RWPE2 (cell line): Measurements from ENCODE around the gene ZSWIM3.

Experiments used
- ATAC-seq: fragments of 200-7000 bp; cut with Tn5 transposase; 3 replicates; pipeline ENCODE4 v1.9.1; 2021; ENCODE audit warnings: low read depth
- DNase-seq: peaks from one replicate; pipeline ENCODE4 v3.0.0-alpha.2; 2020; ENCODE audit warnings: low spot score
- H3K27ac ChIP-seq: fragments of 450-650 bp; 2 replicates; pipeline ENCODE4 v1.5.1; 2017; ENCODE audit warnings: mild to moderate bottlenecking; ENCODE audit not compliant: poor library complexity, severe bottlenecking
- H3K27me3 ChIP-seq: fragments of 250-450 bp; sonication (Bioruptor Pico); 2 replicates; pipeline ENCODE4 v1.5.1; 2021; ENCODE audit warnings: mild to moderate bottlenecking, moderate library complexity; ENCODE audit not compliant: insufficient read depth, poor library complexity, severe bottlenecking
- H3K36me3 ChIP-seq: fragments of 250-450 bp; sonication (Bioruptor Pico); 2 replicates; pipeline ENCODE4 v1.5.1; 2020; ENCODE audit warnings: low read depth, mild to moderate bottlenecking, moderate library complexity
- H3K4me1 ChIP-seq: fragments of 250-450 bp; sonication (Bioruptor Pico); 2 replicates; pipeline ENCODE4 v1.5.1; 2021; ENCODE audit warnings: mild to moderate bottlenecking, moderate library complexity; ENCODE audit not compliant: insufficient read depth, poor library complexity, severe bottlenecking
- H3K4me3 ChIP-seq: fragments of 250-450 bp; sonication (Bioruptor Pico); 2 replicates; pipeline ENCODE4 v1.5.1; 2021; ENCODE audit warnings: mild to moderate bottlenecking, moderate library complexity; ENCODE audit not compliant: severe bottlenecking
- H3K9me3 ChIP-seq: fragments of 250-450 bp; sonication (Bioruptor Pico); 2 replicates; pipeline ENCODE4 v1.5.1; 2021; ENCODE audit warnings: mild to moderate bottlenecking, moderate library complexity; ENCODE audit not compliant: severe bottlenecking
- TF ChIP-seq, protein P1 (sequence below): fragments of 450-650 bp; IDR thresholded peaks from one replicate; pipeline ENCODE4 v1.5.1; 2017; ENCODE audit warnings: mild to moderate bottlenecking, moderate library complexity; ENCODE audit not compliant: poor library complexity, severe bottlenecking

The ZSWIM3 gene

DNA sequence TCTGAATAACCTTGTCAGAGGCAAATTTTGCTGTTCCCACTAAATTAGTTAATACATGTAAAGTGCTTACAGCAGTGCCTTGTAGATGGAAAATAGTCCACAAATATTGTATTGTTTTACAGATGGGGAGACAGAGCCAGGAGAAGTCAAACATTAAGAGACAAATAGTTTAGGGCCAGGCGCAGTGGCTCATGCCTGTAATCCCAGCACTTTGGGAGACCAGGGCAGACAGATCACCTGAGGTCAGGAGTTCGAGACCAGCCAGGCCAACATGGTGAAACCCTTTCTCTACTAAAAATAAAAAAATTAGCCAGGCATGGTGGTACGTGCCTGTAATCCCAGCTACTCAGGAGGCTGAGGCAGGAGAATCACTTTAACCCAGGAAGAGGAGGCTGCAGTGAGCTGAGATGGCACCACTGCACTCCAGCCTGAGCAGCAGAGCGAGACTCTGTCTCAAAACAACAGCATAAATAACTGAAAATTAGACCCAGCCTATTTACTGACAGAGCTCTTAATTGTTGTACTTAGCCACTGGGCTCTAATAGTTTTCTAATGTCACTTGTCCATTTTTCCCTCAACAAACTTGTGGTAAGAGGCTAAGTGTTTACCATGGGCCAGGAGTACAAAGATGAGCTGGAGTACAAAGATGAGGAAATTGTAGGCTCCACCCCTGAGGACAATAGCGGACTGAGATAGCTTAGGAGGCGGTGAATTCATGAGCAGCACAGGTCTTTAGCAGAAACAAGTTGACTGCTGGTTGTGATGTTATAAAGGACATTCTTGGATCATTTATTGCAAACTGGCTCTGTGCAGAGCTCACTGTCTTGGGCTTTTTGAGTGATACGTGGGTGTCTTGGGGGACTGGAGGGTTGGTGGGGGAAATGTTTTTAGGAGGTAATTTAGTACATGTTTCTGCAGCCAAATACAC lies 6.4 kb downstream of the ZSWIM3 start:
- TF ChIP-seq, protein P1, sequence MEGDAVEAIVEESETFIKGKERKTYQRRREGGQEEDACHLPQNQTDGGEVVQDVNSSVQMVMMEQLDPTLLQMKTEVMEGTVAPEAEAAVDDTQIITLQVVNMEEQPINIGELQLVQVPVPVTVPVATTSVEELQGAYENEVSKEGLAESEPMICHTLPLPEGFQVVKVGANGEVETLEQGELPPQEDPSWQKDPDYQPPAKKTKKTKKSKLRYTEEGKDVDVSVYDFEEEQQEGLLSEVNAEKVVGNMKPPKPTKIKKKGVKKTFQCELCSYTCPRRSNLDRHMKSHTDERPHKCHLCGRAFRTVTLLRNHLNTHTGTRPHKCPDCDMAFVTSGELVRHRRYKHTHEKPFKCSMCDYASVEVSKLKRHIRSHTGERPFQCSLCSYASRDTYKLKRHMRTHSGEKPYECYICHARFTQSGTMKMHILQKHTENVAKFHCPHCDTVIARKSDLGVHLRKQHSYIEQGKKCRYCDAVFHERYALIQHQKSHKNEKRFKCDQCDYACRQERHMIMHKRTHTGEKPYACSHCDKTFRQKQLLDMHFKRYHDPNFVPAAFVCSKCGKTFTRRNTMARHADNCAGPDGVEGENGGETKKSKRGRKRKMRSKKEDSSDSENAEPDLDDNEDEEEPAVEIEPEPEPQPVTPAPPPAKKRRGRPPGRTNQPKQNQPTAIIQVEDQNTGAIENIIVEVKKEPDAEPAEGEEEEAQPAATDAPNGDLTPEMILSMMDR: no peak
- Histone ChIP-seq H3K9me3 (no peaks in the 10 kb centered on the region), H3K27me3 (no peaks in the 10 kb centered on the region), H3K4me3 (no peak overlapping the region), H3K36me3 (no peaks in the 10 kb centered on the region), H3K4me1 (peaks cover 14% of the 10 kb centered on the region), H3K27ac (no peak overlapping the region)
- no peak for DNase-seq
- ATAC-seq: no peak

DNA sequence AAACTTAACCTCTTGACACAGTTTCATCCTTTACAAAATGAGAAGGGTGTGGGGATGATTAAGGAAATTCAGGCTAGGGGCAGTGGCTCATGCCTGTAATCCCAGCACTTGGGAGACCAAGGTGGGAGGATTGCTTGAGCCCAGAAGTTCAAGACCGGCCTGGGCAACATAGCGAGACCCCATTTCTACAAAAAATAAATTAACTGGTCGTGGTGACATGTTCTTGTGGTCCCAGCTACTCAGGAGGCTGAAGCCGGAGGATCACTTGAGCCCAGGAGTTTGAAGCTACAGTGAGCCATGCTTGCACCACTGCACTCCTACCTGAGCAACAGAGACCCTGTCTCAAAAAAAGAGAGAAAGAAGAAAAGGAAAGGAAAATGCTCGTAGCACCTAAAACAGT lies 9.0 kb downstream of the ZSWIM3 start:
- no peaks in the 10 kb centered on the region for H3K36me3 ChIP-seq
- no peak for DNase-seq
- no peak overlapping the region for H3K4me3 ChIP-seq
- no peaks in the 10 kb centered on the region for H3K9me3 ChIP-seq
- no peak for ATAC-seq
- peak overlapping the region; percentile 68 for H3K27ac ChIP-seq
- peaks cover 11% of the 10 kb centered on the region for H3K4me1 ChIP-seq
- TF ChIP-seq, protein P1: no peak
- H3K27me3 ChIP-seq: no peaks in the 10 kb centered on the region

DNA sequence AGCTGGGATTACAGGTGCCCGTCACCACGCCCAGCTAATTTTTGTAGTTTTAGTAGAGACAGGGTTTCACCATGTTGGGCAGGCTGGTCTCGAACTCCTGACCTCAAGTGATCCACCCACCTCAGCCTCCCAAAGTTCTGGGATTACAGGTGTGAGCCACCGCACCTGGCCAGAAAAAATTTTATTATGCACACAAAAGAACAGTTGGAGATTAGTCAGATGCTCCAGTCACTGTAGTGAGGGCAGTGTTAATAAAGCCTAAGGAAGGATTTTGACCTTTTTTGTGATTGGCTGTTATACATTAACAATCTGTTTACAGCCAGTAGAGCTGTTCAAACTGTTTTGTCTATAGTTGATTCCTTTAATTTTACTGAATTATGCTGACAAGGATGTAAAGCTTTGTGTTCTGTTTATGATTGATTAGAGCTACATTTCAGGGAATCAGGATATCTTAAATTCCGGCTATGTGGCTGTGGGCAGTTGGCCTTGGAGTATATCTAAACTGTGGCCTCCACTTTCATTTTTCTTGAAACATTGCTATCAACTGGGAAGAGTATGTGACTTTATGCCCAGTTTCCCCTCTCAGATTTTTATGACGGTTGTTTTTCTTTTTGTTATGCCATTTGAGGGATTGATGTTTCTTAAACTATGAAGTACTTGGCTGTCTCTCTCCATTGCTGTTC lies 9.9 kb downstream of the ZSWIM3 start:
- Histone ChIP-seq H3K4me1 (peaks cover 11% of the 10 kb centered on the region), H3K9me3 (no peaks in the 10 kb centered on the region), H3K36me3 (no peaks in the 10 kb centered on the region), H3K4me3 (no peak overlapping the region), H3K27ac (peak overlapping the region; percentile 68), H3K27me3 (no peaks in the 10 kb centered on the region)
- ATAC-seq (peak; percentile 8; the same call in 1 of the 3 replicates), DNase-seq (no peak)
- TF ChIP-seq, protein P1: no peak

DNA sequence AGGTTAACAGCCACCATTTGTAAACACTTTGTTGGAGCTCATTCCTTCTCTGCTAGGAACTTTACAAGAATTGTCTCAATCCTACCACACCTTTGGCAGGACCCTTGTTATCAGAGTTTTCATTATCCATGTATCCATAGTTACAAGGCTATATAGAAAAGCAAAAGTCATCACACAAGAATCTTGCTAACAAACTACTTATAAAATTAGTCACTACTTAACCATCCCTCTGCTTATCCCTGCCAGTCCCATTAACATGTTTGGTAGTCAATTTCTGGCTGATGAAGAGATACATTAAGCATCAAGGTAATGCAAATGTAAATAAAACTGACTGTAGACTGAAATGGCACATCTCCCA lies 10.4 kb downstream of the ZSWIM3 start:
- no peaks in the 10 kb centered on the region for H3K9me3 ChIP-seq
- peaks cover 11% of the 10 kb centered on the region for H3K4me1 ChIP-seq
- DNase-seq: no peak
- H3K36me3 ChIP-seq: no peaks in the 10 kb centered on the region
- ATAC-seq: peak; percentile 95
- TF ChIP-seq, protein P1: no peak
- H3K4me3 ChIP-seq: no peak overlapping the region
- H3K27me3 ChIP-seq: no peaks in the 10 kb centered on the region
- peak overlapping the region; percentile 68 for H3K27ac ChIP-seq
